ENCODE data around the gene KCNK7.

Gene KCNK7

DNA sequence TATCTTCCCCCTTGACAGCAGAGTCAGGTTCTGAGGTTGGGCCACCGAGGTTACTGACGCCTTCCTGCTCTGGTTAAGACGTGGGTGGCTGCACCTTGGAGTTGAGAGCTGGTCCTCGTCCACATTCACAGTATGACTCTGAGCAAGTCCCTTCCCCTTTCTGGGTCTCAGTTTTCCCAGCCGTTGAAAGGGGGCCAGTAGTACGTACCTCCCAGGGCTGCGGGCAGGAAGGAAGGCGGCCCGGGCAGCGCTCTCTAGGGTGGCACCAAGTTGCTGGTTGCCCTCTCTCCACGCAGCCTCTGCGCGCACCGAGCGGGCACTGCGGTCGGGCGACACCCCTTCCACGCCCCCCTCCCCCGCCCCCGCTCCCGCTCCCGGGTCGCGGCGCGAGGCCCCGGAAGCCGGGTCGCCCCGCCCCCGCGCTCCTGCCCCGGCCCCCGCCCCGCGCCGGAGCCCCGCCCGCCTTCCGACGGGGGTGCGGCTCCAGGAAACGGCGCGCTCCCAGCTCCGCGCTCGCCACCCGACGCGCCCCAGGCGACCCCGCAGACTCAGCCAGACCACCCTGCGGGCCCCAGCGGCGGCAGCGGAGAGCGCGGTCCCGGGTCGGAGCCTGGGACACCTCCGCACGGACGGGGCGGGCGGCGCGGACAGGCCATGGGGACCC, 19.9 kb downstream of the KCNK7 start, which contains the start of gene EHBP1L1:
Gene EHBP1L1 (plus strand): TSS at position 486 of the 664 bp plus-strand sequence. CDS start 250 bp downstream, outside the sequence.
- TF ChIP-seq FOXP2 (optimal IDR thresholded peaks at IDR 0.05; ENCODE audit: borderline replicate concordance, extremely low read depth, extremely low read length, insufficient read depth): no peak
- TF ChIP-seq POLR2AphosphoS5 (IDR thresholded peaks at IDR 0.05; ENCODE audit: low read depth, low read length): no peak
- TF ChIP-seq SIN3A (IDR thresholded peaks at IDR 0.05; ENCODE audit: borderline replicate concordance, insufficient read depth, low read length): no peak; the same call in 1 of the 2 replicates
- TF ChIP-seq TAF1 (IDR thresholded peaks at IDR 0.05; ENCODE audit: borderline replicate concordance, insufficient read depth, low read length): no peak
- TF ChIP-seq, protein P1, sequence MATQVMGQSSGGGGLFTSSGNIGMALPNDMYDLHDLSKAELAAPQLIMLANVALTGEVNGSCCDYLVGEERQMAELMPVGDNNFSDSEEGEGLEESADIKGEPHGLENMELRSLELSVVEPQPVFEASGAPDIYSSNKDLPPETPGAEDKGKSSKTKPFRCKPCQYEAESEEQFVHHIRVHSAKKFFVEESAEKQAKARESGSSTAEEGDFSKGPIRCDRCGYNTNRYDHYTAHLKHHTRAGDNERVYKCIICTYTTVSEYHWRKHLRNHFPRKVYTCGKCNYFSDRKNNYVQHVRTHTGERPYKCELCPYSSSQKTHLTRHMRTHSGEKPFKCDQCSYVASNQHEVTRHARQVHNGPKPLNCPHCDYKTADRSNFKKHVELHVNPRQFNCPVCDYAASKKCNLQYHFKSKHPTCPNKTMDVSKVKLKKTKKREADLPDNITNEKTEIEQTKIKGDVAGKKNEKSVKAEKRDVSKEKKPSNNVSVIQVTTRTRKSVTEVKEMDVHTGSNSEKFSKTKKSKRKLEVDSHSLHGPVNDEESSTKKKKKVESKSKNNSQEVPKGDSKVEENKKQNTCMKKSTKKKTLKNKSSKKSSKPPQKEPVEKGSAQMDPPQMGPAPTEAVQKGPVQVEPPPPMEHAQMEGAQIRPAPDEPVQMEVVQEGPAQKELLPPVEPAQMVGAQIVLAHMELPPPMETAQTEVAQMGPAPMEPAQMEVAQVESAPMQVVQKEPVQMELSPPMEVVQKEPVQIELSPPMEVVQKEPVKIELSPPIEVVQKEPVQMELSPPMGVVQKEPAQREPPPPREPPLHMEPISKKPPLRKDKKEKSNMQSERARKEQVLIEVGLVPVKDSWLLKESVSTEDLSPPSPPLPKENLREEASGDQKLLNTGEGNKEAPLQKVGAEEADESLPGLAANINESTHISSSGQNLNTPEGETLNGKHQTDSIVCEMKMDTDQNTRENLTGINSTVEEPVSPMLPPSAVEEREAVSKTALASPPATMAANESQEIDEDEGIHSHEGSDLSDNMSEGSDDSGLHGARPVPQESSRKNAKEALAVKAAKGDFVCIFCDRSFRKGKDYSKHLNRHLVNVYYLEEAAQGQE (IDR thresholded peaks at IDR 0.05; ENCODE audit: insufficient read depth in 1 of 2, low read depth in 2 of 2, low read length in 2 of 2): no peak

- TF ChIP-seq SIN3A (IDR thresholded peaks at IDR 0.05; ENCODE audit: borderline replicate concordance, insufficient read depth, low read length) (peak; percentile 8; the same call in 1 of the 2 replicates), TAF1 (IDR thresholded peaks at IDR 0.05; ENCODE audit: borderline replicate concordance, insufficient read depth, low read length) (peak; percentile 25; the same call in 1 of the 2 replicates), FOXP2 (optimal IDR thresholded peaks at IDR 0.05; ENCODE audit: borderline replicate concordance, extremely low read depth, extremely low read length, insufficient read depth) (no peak), POLR2AphosphoS5 (IDR thresholded peaks at IDR 0.05; ENCODE audit: low read depth, low read length) (peak; percentile 41)
- TF ChIP-seq, protein P1 (IDR thresholded peaks at IDR 0.05; ENCODE audit: insufficient read depth in 1 of 2, low read depth in 2 of 2, low read length in 2 of 2): no peak
These were observed 20.6 kb downstream of the KCNK7 start for GRCh38 chr11:65574811-65575567.

DNA sequence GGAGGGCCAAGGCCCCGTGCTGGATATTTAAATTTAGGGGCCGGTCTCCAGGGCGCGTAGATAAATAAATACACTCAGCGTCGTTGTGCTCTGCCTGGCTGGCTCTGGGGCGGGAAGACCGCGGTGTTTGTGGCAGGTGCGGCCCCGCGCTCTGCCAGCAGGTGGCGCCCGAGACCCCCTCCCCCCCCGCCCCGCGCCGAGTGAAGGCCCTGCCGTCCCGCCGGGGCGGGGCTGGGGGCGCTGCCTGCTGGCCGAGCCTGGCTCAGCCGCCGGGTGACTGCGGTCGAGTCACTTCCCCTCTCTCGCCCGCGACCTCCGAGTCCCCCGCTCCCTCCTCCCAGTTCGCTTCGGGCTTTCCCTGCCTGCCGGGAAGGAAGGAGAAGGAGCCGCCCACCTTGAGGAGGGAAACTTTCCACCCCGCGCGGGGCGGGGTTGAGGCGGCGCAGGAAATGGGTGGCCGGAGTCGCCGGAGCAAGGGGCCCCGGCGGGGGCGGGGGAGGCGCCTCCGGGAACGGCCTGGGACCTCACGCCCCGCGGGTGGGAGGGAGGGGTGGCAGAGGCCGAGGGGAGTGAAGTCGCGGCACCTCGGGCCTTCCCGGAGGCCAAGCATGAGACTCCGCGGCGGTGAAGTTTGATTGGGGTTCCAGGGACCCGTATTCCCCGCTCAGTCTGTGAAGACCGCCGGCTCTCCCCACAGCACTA, 21.3 kb downstream of the KCNK7 start:
- TF ChIP-seq SIN3A (IDR thresholded peaks at IDR 0.05; ENCODE audit: borderline replicate concordance, insufficient read depth, low read length): peak; percentile 43; the same call in 1 of the 2 replicates
- no peak for TF ChIP-seq POLR2AphosphoS5 (IDR thresholded peaks at IDR 0.05; ENCODE audit: low read depth, low read length)
- no peak for TF ChIP-seq TAF1 (IDR thresholded peaks at IDR 0.05; ENCODE audit: borderline replicate concordance, insufficient read depth, low read length)

- TF ChIP-seq POLR2AphosphoS5 (IDR thresholded peaks at IDR 0.05; ENCODE audit: low read depth, low read length): no peak
- TF ChIP-seq TAF1 (IDR thresholded peaks at IDR 0.05; ENCODE audit: borderline replicate concordance, insufficient read depth, low read length): no peak
- TF ChIP-seq, protein P1 (IDR thresholded peaks at IDR 0.05; ENCODE audit: insufficient read depth in 1 of 2, low read depth in 2 of 2, low read length in 2 of 2): no peak
- no peak for TF ChIP-seq FOXP2 (optimal IDR thresholded peaks at IDR 0.05; ENCODE audit: borderline replicate concordance, extremely low read depth, extremely low read length, insufficient read depth)
- TF ChIP-seq SIN3A (IDR thresholded peaks at IDR 0.05; ENCODE audit: borderline replicate concordance, insufficient read depth, low read length): no peak
These were observed 22.1 kb downstream of the KCNK7 start for GRCh38 chr11:65573391-65574079.

All from PFSK-1 (cell line).